NCI-H2196 (cell line): ENCODE measurements around the gene ITGB2.

Source experiments
- DNase-seq: peaks from one replicate; lab custom pipeline; 2025; ENCODE audit not compliant: unreplicated experiment; lab: John Stamatoyannopoulos, UW

ITGB2 gene

DNA sequence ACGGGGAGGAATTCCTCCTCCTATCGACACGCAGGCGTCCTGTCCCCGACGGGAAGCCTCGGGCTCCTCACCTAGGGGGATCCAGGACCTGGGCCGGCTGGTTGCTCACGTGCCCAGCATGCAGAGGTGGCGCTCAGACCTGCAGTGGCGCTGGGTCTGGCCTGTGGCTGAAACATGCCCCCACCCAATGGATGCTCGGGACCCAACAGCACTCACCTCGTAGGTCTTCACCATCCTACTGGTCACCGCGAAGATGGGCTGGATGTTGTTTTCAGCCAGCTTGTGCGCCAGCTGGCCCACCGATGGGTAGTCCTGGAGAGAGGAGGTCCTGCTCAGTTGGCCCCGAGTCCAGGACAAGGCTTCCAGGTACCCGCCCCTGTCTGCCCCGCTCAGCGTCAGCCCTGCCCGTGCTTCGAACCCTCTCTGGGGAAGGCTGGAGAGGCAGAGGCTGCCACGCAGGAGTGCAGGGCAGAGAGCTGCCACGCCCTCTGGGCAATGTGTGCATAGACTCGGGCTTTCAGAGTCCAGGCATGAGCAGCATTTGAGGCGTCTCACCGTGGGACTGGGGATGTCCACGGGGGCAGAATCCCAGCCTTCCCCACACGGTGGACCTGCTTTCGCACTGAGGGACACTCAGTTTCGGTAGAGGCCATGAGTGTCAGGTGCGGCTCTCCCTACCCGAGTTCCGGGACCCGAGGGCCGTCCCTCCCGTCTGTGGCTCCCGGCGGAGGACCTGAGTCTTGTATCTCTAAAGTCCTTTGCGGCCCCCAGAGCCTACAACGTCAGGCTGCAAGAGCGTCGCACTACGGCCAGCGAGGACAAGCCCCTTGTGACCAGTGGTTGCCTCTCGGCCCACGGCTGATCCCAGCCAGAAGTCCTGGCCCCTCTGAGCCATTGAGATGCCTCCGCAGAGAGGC, 21.6 kb downstream of the ITGB2 start:
- no peak for DNase-seq

DNA sequence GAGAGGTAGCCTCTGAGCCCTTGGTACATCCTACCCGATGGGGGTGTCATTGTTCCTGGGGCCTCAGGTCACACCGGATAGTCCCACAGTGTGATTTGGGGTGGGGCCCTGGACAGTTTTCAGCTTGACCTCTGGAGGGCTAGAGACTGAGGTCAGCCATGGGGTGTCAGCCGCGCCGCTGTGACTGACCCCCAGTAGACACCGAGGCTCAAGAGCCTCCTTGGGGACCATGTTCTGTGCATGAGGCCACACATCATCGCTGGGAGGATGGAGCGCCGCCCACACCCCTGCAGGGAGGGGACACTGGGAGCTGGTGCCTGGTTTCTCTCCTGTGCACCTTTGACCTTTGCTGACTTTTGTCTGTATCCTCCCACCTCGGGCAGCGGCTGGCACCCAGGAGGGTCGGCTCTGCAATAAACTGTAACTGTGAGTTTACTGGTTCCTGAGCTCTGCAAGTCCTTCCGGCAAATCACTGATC, 22.6 kb downstream of the ITGB2 start:
- DNase-seq = no peak

GRCh38 chr21:44897326-44898010, 23.2 kb downstream of the ITGB2 start:
- DNase-seq = no peak

GRCh38 chr21:44896561-44897286, 24.0 kb downstream of the ITGB2 start:
- DNase-seq = no peak

DNA sequence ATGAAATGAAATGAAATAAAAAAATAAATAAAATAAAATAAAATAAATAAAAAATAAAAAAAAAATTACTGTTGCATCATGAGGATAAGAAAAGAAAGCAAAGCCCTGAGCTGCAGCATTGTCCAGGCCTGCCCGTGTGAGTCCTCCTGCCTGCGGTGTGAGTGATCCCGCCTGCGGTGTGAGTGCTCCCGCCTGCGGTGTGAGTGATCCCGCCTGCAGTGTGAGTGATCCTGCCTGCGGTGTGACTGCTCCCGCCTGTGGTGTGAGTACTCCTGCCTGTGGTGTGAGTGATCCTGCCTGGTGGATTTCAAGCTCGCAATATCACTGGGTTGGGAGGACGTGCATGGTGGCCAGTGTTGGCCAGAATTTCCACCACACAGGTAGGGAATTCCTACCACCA, 24.8 kb downstream of the ITGB2 start:
- DNase-seq = no peak

GRCh38 chr21:44894687-44895302, 25.9 kb downstream of the ITGB2 start:
- DNase-seq = no peak

- DNase-seq = no peak
Measured at GRCh38 chr21:44893948-44894656, 26.6 kb downstream of the ITGB2 start.

GRCh38 chr21:44893278-44893556, 27.5 kb downstream of the ITGB2 start:
- no peak for DNase-seq

- DNase-seq = peak; percentile 48
Measured at GRCh38 chr21:44892536-44893277, 28.0 kb downstream of the ITGB2 start.

- DNase-seq = no peak
Measured at GRCh38 chr21:44892095-44892494, 28.6 kb downstream of the ITGB2 start.

- DNase-seq = no peak
Measured at GRCh38 chr21:44891631-44892031, 29.1 kb downstream of the ITGB2 start.

DNA sequence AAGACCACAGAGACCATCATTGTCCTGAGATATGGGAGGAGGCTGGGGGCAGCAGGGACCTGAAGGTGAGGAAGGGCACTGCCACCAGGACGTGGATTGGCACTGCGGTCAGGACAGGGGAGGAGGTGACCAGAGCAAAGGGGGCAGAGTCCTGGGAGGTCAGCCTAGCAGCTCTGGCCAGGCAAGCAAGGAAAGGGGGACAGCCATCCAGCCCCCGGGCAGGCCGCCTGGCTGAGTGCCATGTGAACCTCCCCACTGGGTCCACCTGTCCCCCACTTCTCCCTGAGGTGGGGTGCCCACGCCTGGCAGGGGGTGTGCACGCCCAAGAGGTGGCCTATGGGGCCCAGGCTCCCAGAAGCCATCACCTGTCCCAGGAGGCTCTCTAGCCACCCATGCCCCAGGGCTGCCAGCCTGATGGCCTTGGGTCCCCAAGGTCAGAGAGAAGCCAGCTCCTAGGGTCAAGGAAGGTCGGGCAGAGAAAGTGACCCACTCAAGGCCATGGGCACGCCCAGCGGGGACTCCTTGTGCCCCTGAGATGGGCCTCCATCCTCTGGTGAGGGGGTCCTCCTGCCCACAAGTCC, 29.6 kb downstream of the ITGB2 start:
- no peak for DNase-seq

DNA sequence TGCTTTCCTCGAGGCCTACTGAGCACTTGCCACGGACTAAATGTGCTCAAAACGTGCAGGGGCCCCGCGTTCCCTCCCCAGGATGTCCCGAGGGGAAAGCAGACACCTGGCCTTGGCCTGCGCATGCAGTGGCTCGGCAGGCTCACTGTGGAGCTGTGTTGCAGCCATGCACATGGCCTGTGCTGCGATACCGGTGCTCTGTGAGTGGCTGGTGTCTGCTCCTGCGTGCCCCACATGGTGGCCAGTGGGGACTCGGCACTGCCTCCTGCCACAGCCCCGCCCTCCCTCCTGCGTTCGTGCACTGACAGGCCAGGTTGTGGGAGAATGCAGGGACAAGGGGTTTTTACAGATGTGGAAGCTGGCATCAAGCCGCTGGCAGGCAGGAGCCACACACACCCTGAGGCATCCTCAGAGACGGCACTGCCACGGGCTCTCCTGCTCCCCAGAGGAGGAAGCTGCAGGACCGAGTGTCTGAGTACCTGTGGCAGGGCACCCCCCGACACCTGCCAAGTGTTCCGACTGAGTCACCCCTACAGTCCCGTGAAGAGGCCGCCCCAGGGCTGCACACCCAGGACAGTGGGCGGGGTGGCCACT, 30.3 kb downstream of the ITGB2 start:
- DNase-seq = no peak

- DNase-seq = no peak
Measured at GRCh38 chr21:44889625-44890337, 30.9 kb downstream of the ITGB2 start.

- DNase-seq = no peak
Measured at GRCh38 chr21:44888581-44889550, 31.8 kb downstream of the ITGB2 start.

DNA sequence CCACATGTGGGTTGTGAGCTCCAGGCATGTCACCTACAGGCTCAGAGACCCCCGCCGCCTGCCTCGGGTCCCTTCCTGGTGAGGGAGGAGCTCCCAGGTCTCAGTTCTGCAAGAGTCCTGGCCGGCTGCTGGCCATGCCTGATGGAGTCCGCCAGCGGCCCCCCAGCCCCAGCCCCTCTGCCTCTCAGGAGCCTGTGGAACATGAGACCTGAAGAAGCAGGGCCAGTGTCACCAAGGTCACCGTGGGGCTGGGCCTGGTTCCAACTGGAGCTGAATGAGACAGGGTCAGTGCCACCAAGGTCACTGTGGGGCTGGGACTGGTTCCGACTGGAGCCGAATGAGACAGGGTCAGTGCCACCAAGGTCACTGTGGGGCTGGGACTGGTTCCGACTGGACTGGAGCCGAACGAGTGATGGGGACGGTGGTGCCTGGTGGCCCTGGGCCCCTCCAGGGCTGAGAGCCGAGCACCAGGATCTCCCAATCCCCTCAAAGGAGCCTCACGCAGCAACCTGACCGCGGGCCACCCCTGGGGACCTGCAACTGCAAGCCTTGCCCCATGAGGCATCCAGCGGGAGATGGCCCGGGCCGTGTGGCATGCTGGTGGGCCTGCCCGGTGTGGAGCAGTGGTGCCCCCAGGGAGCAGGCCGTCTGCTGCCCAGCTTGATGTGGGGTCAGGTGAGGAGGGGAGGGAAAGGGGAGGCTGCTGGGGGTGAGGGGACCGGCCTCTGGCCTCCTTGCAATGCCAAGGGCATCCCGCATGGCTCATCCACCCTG, 32.7 kb downstream of the ITGB2 start:
- DNase-seq = no peak
